ENCODE results near the gene PTPRD. TPM values are rescaled to one million over a fixed set of nuclear protein-coding genes. Genes with fewer than 3 reads are reported as not detected.

The PTPRD gene
- total RNA-seq, 1 experiment from 2014 or later: 0.02 TPM

DNA sequence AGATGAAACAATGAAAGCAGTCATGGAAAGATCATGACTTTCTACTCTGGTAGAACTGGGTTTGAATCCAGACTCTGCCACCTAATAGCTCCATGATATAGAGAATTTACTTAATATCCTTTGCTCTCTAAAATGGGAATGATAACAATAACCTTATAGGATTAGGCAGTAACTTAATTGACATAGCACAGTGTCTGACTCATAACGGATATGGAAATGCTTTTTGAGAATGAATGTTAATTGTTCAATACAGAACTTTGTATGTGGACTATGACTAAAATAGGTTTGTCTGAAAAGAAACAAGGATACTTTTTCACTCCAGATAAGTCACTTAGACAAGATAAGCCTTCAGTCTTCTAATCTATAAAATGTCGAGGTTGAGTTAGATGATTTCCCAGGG lies 330.7 kb downstream of the PTPRD start:
- Histone ChIP-seq H3K9me2 (ENCODE audit: insufficient read depth) (no peaks in the 10 kb centered on the region), H2AFZ (ENCODE audit: low read depth, low read length, poor library complexity, severe bottlenecking) (no peak overlapping the region), H3K4me3 (replicated peaks in 1 of 2; ENCODE audit: low read depth in 1 of 2, low read length in 2 of 2) (no peak overlapping the region), H3K79me2 (ENCODE audit: insufficient read depth, low read length) (no peaks in the 10 kb centered on the region), H3K9ac (ENCODE audit: low read length) (no peak overlapping the region), H3K4me1 (ENCODE audit: control insufficient read depth in 1 of 2, insufficient read depth in 2 of 2, low read length in 2 of 2) (no peaks in the 10 kb centered on the region), H3K27ac (ENCODE audit: low read depth, low read length) (no peak overlapping the region), H3K27me3 (ENCODE audit: insufficient read depth, low read length) (no peaks in the 10 kb centered on the region), H4K20me1 (ENCODE audit: insufficient read depth) (no peaks in the 10 kb centered on the region; the same call in 1 of the 2 replicates), H3K36me3 (ENCODE audit: control insufficient read depth in 1 of 2, insufficient read depth in 2 of 2, low read length in 2 of 2) (no peaks in the 10 kb centered on the region), H3K4me2 (ENCODE audit: low read length) (no peak overlapping the region), H3K9me3 (ENCODE audit: control insufficient read depth in 1 of 2, insufficient read depth in 1 of 2, low read depth in 1 of 2, low read length in 2 of 2) (peaks cover 9 to 24% of the 10 kb centered on the region in 2 experiments; a peak in 2 of 4 replicates)
- ChIA-PET CTCF (no interaction called here), RAD21 (ENCODE audit: low non-redundant PET in 1 of 2, low total read pairs in 2 of 2, uncharacterized antibody in 2 of 2, unreplicated experiment in 2 of 2) (no interaction called here), POLR2A (no interaction called here)
- no TSS peak for BruUV-seq (replicated peaks)
- DNase-seq (ENCODE audit: low read depth, low spot score) (no peak), ATAC-seq (no peak)
- intact Hi-C loops (cut with micrococcal nuclease): no loop called here
- TF ChIP-seq CBX3 (IDR thresholded peaks at IDR 0.05; ENCODE audit: low read depth) (no peak), POLR2A (IDR thresholded peaks at IDR 0.05; ENCODE audit: borderline replicate concordance, extremely low read depth, insufficient read depth, insufficient read length) (no peak), ZNF274 (IDR thresholded peaks at IDR 0.05; ENCODE audit: low read depth, low read length) (no peak), SP1 (IDR thresholded peaks at IDR 0.05; ENCODE audit: low read depth) (no peak), TCF7L2 (IDR thresholded peaks at IDR 0.05; ENCODE audit: borderline replicate concordance, extremely low read depth, insufficient read depth, insufficient read length) (no peak), RAD21 (IDR thresholded peaks at IDR 0.05; ENCODE audit: low read depth) (no peak), ZFX (IDR thresholded peaks at IDR 0.05) (no peak), CEBPB (IDR thresholded peaks at IDR 0.05; ENCODE audit: low read depth) (no peak), SIN3A (IDR thresholded peaks at IDR 0.05; ENCODE audit: low read depth) (no peak)
- TF ChIP-seq, protein P1, sequence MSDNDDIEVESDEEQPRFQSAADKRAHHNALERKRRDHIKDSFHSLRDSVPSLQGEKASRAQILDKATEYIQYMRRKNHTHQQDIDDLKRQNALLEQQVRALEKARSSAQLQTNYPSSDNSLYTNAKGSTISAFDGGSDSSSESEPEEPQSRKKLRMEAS (IDR thresholded peaks at IDR 0.05): no peak
- TF ChIP-seq, protein P2, sequence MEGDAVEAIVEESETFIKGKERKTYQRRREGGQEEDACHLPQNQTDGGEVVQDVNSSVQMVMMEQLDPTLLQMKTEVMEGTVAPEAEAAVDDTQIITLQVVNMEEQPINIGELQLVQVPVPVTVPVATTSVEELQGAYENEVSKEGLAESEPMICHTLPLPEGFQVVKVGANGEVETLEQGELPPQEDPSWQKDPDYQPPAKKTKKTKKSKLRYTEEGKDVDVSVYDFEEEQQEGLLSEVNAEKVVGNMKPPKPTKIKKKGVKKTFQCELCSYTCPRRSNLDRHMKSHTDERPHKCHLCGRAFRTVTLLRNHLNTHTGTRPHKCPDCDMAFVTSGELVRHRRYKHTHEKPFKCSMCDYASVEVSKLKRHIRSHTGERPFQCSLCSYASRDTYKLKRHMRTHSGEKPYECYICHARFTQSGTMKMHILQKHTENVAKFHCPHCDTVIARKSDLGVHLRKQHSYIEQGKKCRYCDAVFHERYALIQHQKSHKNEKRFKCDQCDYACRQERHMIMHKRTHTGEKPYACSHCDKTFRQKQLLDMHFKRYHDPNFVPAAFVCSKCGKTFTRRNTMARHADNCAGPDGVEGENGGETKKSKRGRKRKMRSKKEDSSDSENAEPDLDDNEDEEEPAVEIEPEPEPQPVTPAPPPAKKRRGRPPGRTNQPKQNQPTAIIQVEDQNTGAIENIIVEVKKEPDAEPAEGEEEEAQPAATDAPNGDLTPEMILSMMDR (IDR thresholded peaks at IDR 0.05 in 2 of 3, conservative IDR thresholded peaks at IDR 0.05 in 1 of 3; ENCODE audit: borderline replicate concordance in 1 of 3, insufficient read depth in 1 of 3, low read depth in 2 of 3, low read length in 2 of 3): no peak
